Mesothelial cell of epicardium (in vitro differentiated cells): Measurements from ENCODE around the gene ZNF432. TPM values are rescaled to one million over a fixed set of nuclear protein-coding genes. Genes with fewer than 3 reads are reported as not detected.
A peak's percentile ranks its signal among the peaks of the same experiment; 100 is the strongest.

Source experiments
- DNase-seq, 2 experiments: peaks; one replicate each; pipeline ENCODE4 v3.0.0; 2021; ENCODE audit warnings: low spot score in 2 of 2; ENCODE audit not compliant: unreplicated experiment in 2 of 2
- H3K27ac Mint-ChIP-seq: 2 replicates; pipeline ENCODE4 v1.8.0; 2021; ENCODE audit warnings: mixed read lengths
- H3K27me3 Mint-ChIP-seq: 2 replicates; pipeline ENCODE4 v1.8.0; 2021; ENCODE audit warnings: low read depth, mixed read lengths
- H3K36me3 Mint-ChIP-seq: 2 replicates; pipeline ENCODE4 v1.8.0; 2021; ENCODE audit warnings: mixed read lengths
- H3K4me1 Mint-ChIP-seq: 2 replicates; pipeline ENCODE4 v1.8.0; 2021; ENCODE audit warnings: mixed read lengths
- H3K4me3 Mint-ChIP-seq: 2 replicates; pipeline ENCODE4 v1.8.0; 2021; ENCODE audit warnings: mild to moderate bottlenecking, moderate library complexity, mixed read lengths
- H3K9me3 Mint-ChIP-seq: 2 replicates; pipeline ENCODE4 v1.8.0; 2021; ENCODE audit warnings: mixed read lengths
- total RNA-seq: library from RNA; stranded (reverse); gene quantifications from 3 replicates; pipeline ENCODE4 v1.2.1, GENCODE V29; 2021
- TF ChIP-seq, protein P1 (sequence below): fragments of 200-600 bp; sonication (generic); IDR thresholded peaks from one replicate; pipeline ENCODE4 v1.5.0; 2021; ENCODE audit warnings: antibody characterized with exemption; ENCODE audit not compliant: unreplicated experiment

The ZNF432 gene
- total RNA-seq, 1 donor from 2014 or later: 25.9 TPM

GRCh38 chr19:52020506-52020905, 28.1 kb downstream of the ZNF432 start:
- DNase-seq: no peak
- Mint-ChIP-seq H3K4me1 (no peaks in the 10 kb centered on the region), H3K27me3 (no peaks in the 10 kb centered on the region), H3K4me3 (no peak overlapping the region), H3K36me3 (peaks cover 94% of the 10 kb centered on the region), H3K9me3 (peaks cover 74% of the 10 kb centered on the region), H3K27ac (no peak overlapping the region)
- TF ChIP-seq, protein P1, sequence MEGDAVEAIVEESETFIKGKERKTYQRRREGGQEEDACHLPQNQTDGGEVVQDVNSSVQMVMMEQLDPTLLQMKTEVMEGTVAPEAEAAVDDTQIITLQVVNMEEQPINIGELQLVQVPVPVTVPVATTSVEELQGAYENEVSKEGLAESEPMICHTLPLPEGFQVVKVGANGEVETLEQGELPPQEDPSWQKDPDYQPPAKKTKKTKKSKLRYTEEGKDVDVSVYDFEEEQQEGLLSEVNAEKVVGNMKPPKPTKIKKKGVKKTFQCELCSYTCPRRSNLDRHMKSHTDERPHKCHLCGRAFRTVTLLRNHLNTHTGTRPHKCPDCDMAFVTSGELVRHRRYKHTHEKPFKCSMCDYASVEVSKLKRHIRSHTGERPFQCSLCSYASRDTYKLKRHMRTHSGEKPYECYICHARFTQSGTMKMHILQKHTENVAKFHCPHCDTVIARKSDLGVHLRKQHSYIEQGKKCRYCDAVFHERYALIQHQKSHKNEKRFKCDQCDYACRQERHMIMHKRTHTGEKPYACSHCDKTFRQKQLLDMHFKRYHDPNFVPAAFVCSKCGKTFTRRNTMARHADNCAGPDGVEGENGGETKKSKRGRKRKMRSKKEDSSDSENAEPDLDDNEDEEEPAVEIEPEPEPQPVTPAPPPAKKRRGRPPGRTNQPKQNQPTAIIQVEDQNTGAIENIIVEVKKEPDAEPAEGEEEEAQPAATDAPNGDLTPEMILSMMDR: no peak

GRCh38 chr19:52010674-52011073, 38.0 kb downstream of the ZNF432 start:
- peaks cover 52% of the 10 kb centered on the region for H3K36me3 Mint-ChIP-seq
- no peak for DNase-seq
- peaks cover 33% of the 10 kb centered on the region for H3K9me3 Mint-ChIP-seq
- H3K27me3 Mint-ChIP-seq: no peaks in the 10 kb centered on the region
- peaks cover 11% of the 10 kb centered on the region for H3K4me1 Mint-ChIP-seq
- H3K4me3 Mint-ChIP-seq: no peak overlapping the region
- H3K27ac Mint-ChIP-seq: no peak overlapping the region
- TF ChIP-seq, protein P1: no peak

- TF ChIP-seq, protein P1: no peak
- Mint-ChIP-seq H3K27ac (peak within 1 kb of the TSS; percentile 98), H3K9me3 (peaks cover 36% of the 10 kb centered on the region), H3K27me3 (no peaks in the 10 kb centered on the region), H3K4me1 (peaks cover 11% of the 10 kb centered on the region), H3K4me3 (peak within 1 kb of the TSS; percentile 98), H3K36me3 (peaks cover 46% of the 10 kb centered on the region)
- peak; percentile 74 to 89 for DNase-seq
Observed at GRCh38 chr19:52007806-52008557, 40.7 kb downstream of the ZNF432 start, which contains the start of gene ZNF615. Gene ZNF615, minus strand, starts transcription at chr19:52008211. Its CDS starts 4,500 bp downstream, at chr19:52003711.

DNA sequence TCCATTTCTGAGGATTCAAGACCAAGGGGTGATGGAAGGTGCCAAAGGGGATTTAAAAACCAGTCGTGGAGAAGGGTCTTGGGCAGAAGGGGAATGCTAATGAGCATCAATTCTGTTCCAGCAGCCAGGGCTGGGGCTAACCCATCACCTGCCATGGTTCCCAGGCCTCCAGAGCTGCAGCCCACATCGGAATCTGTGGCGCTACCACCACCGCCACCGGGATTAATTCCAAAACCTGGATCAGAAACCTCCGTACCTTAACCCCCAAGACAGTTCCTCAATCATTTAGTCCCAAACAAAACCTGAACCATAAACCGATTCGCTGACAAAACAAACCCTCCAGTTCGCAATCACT, 41.2 kb downstream of the ZNF432 start:
- no peaks in the 10 kb centered on the region for H3K27me3 Mint-ChIP-seq
- H3K36me3 Mint-ChIP-seq: peaks cover 43% of the 10 kb centered on the region
- peaks cover 11% of the 10 kb centered on the region for H3K4me1 Mint-ChIP-seq
- H3K27ac Mint-ChIP-seq: peak overlapping the region; percentile 98
- TF ChIP-seq, protein P1: no peak
- DNase-seq: no peak
- peaks cover 32% of the 10 kb centered on the region for H3K9me3 Mint-ChIP-seq
- peak overlapping the region; percentile 98 for H3K4me3 Mint-ChIP-seq

DNA sequence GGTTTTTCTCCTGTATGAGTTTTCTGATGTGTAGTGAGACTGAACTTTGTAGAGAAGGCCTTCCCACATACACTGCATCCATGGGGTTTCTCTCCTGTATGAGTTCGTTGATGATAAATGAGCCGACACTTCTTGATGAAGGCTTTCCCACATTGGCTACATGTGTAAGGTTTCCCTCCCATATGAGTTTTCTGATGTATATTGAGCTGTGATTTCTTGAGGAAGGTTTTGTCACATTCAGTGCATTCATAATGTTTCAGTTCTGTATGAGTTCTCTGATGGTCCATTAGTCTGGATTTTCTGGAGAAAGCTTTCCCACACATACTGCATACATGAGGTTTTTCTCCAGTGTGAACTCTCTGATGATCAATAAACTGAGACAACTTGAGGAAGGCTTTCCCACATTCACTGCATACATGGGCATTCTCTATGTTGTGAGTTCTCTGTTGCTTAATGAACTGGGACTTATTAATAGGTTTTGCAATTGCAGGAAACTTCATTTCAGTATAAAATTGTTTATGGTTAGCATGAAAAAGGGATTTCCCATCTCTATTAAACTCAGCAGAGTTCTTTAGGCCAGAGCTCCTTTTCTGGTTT, 54.5 kb downstream of the ZNF432 start:
- TF ChIP-seq, protein P1: no peak
- no peaks in the 10 kb centered on the region for H3K4me1 Mint-ChIP-seq
- no peak overlapping the region for H3K27ac Mint-ChIP-seq
- H3K4me3 Mint-ChIP-seq: no peak overlapping the region
- DNase-seq: no peak
- H3K9me3 Mint-ChIP-seq: peaks cover 74% of the 10 kb centered on the region
- H3K36me3 Mint-ChIP-seq: peaks cover 87% of the 10 kb centered on the region
- no peaks in the 10 kb centered on the region for H3K27me3 Mint-ChIP-seq
